Activated naive CD4-positive, alpha-beta T cell treated with anti-CD3 and anti-CD28 coated beads, Interleukin-2, amount 50 U/mL, for 72 hours (primary cell): ENCODE measurements around the gene IARS2. TPM values are rescaled to one million over a fixed set of nuclear protein-coding genes. Genes with fewer than 3 reads are reported as not detected.

Experiments
- ATAC-seq, 2 donors: fragments of 150-1000 bp; cut with Tn5 transposase; 2 replicates each; pipeline ENCODE4 v1.10.0; 2021; ENCODE audit warnings: mild to moderate bottlenecking in 2 of 2, moderate library complexity in 2 of 2
- DNase-seq, 2 donors: peaks; one replicate each; pipeline ENCODE4 v3.0.0; 2021 to 2022; ENCODE audit warnings: low spot score in 2 of 2
- H3K27ac Mint-ChIP-seq, 2 donors: one replicate each; pipeline ENCODE4 v1.8.0; 2022; ENCODE audit warnings: mild to moderate bottlenecking in 2 of 2, mixed read lengths in 2 of 2
- H3K36me3 Mint-ChIP-seq, 2 donors: one replicate each; pipeline ENCODE4 v1.8.0; 2022; ENCODE audit warnings: mixed read lengths in 2 of 2
- H3K9me3 Mint-ChIP-seq, 2 donors: one replicate each; pipeline ENCODE4 v1.8.0; 2022; ENCODE audit warnings: mixed read lengths in 2 of 2
- total RNA-seq, 2 donors: library from RNA; stranded (reverse); gene quantifications; one replicate each; pipeline ENCODE4 v1.2.3, GENCODE V29; 2022

Gene IARS2
- total RNA-seq, 2 donors from 2014 or later, result 66.6 to 78.4 TPM

DNA sequence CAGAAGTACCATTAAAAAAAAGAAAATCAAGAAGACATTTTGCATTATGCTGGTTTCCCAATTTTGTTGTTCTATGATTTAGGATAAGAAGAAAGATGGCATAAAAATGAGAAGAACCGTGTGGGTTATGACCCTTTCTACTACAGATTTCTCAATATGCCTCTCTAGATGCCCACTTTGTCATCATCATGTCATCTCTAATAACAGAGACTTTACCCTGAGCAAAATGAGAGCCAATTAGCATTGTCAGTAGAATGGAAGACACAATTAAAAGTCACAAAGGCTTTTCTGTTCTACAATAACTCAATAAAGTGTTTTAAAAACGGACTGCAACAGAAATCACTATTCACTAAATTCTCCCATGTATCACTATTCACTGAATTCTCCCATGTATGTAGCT is 92.8 kb downstream of the IARS2 start:
- no peaks in the 10 kb centered on the region for H3K9me3 Mint-ChIP-seq
- ATAC-seq (no peak), DNase-seq (no peak)
- no peak overlapping the region for H3K27ac Mint-ChIP-seq
- peaks cover 0 to 7% of the 10 kb centered on the region in 2 donors for H3K36me3 Mint-ChIP-seq

DNA sequence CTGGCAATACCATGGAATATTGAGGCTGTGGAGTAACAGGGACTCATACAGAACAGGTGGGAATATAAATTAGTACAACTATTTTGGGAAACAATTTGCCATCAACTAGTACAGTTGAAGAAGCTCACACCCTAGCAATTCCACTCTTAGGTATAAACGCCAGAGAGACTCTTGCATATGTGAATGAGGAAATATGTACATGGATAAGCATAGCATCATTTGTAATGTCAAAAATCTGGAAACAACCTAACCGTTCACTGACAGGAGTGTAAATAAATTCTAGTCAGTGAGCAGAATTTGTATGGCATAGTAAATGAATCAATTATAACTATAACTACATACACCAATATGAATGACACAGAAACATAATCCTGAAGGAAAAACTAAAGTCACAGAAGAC is 94.6 kb downstream of the IARS2 start:
- peaks cover 6 to 7% of the 10 kb centered on the region in 2 donors for H3K36me3 Mint-ChIP-seq
- ATAC-seq, result no peak
- no peak for DNase-seq

DNA sequence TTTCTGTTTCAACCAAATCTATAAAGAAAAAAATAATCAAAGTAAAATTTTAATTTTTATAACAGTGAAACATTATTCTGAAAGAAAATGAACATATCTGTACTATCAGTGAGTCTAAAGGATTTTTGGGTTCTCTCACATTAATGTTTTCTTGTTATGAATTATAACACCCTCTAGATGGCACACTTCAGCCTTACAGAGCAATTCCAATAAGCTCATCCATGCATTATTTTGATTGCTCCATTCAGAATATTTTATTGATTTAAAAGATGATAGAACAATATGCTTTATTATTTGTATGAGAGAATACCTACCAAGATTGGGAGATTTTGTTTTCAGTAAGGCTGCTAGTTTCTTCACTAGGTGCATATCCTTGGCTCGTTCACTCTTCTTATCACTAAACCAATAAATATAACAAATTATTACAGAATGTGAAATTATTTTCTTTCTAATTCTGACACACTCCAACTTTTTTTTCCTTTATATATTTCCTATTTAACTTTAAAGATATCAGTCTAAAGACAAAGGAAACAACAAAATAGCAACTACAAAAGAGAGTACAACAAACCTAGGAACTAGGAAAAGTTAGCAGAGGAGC is 95.9 kb downstream of the IARS2 start:
- no peak for ATAC-seq
- Mint-ChIP-seq H3K27ac (peak overlapping the region in 1 of 2 donors; percentile 33), H3K36me3 (peaks cover 6 to 7% of the 10 kb centered on the region in 2 donors), H3K9me3 (no peaks in the 10 kb centered on the region)
- no peak for DNase-seq

More for the DNA sequence above, 94.6 kb downstream of the IARS2 start:
- H3K27ac Mint-ChIP-seq, result no peak overlapping the region
- H3K9me3 Mint-ChIP-seq, result no peaks in the 10 kb centered on the region

DNA sequence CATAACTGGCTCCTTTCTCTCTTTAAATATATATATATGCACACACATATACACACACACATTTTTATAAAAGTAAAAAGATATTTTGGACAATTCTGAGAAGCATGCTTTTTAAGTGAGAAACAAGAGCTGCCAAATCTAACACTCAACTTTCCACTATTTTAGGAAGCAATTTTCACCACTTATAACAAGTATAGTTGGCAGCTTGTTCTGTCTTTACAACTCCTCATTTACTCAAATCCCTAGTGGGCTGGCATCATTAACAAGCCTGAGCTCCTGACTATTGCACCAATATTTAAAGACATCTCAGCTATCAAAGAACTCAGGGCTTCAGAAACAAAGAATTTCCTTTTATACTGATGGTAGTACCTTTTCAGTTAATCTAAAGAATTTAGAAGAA is 101.8 kb downstream of the IARS2 start:
- DNase-seq (no peak), ATAC-seq (no peak)
- H3K9me3 Mint-ChIP-seq, result no peaks in the 10 kb centered on the region
- peaks cover 0 to 6% of the 10 kb centered on the region in 2 donors for H3K36me3 Mint-ChIP-seq
- no peak overlapping the region for H3K27ac Mint-ChIP-seq

Other genes starting within 250 kb of the IARS2 start
- gene SLC30A10, start 165.6 kb upstream of the IARS2 start, total RNA-seq, result not detected
- 100 to 1,000 TPM; 160 to 192 TPM for gene EPRS1, start 47.6 kb upstream of the IARS2 start, total RNA-seq
- gene BPNT1, start 4.3 kb upstream of the IARS2 start, total RNA-seq, result 10 to 100 TPM; 27.7 to 37.1 TPM
- 10 to 100 TPM; 43.2 to 51.5 TPM for gene RAB3GAP2, start 178.3 kb downstream of the IARS2 start, total RNA-seq